Left lung (tissue), 10 donors: Measurements from ENCODE around the gene MRPS18A. TPM values are rescaled to one million over a fixed set of nuclear protein-coding genes. Genes with fewer than 3 reads are reported as not detected.

Experiments
- ATAC-seq: fragments of 200-7000 bp; cut with Tn5 transposase; one replicate; pipeline ENCODE4 v1.9.1; 2020; ENCODE audit warnings: moderate library complexity
- DNase-seq, 4 donors: peaks; one replicate each; pipeline ENCODE4 v3.0.0-alpha.2; 2013 to 2020
- H3K27ac ChIP-seq, 2 donors: fragments of 200-600 bp; sonication (generic) in 1 of 2; one replicate each; pipeline versions ENCODE4 v1.5.0 to v1.8.0; 2020 to 2021
- H3K27me3 ChIP-seq, 2 donors: fragments of 200-600 bp; sonication (generic) in 1 of 2; one replicate each; pipeline versions ENCODE4 v1.5.0 to v1.8.0; 2020 to 2021
- H3K36me3 ChIP-seq, 2 donors: fragments of 200-600 bp; sonication (generic) in 1 of 2; one replicate each; pipeline versions ENCODE4 v1.5.0 to v1.8.0; 2020 to 2021
- H3K4me1 ChIP-seq, 2 donors: fragments of 200-600 bp; one replicate each; pipeline ENCODE4 v1.8.0; 2021
- H3K4me3 ChIP-seq, 2 donors: fragments of 200-600 bp; sonication (generic) in 1 of 2; one replicate each; pipeline versions ENCODE4 v1.5.0 to v1.8.0; 2020 to 2021; ENCODE audit warnings: mild to moderate bottlenecking in 1 of 2
- H3K9me3 ChIP-seq, 2 donors: fragments of 200-600 bp; sonication (generic) in 1 of 2; one replicate each; pipeline versions ENCODE4 v1.5.0 to v1.8.0; 2020 to 2021
- CTCF ChIP-seq, 2 donors: fragments of 200-600 bp; sonication (generic) in 1 of 2; IDR thresholded peaks; one replicate each; pipeline versions ENCODE4 v1.5.0 to v1.8.0; 2021; ENCODE audit warnings: antibody characterized with exemption in 2 of 2
- intact Hi-C, 2 donors: fragments of 100-400 bp; cut with DNase I; formaldehyde crosslinking; loops; one replicate each; pipeline versions ENCODE4 v1.11.2 to v1.14.2; 2022
- polyA plus RNA-seq, 6 donors: library from polyadenylated mRNA; unstranded; fragments of 120-200 nt; gene quantifications; one replicate each; pipeline ENCODE4 v1.2.1, GENCODE V29; 2013; ENCODE audit not compliant: insufficient read length in 6 of 6
- total RNA-seq, 2 donors: library from RNA; stranded (reverse); fragmentation: NEBNext Ultra II Directional; extraction: Animal tissue kit (Norgen Biotek cat#: 25700); gene quantifications; one replicate each; pipeline ENCODE4 v1.2.1, GENCODE V29; 2021
- donor health status: DM: no; HTN: yes; CAD: no.
- donor health status: DM: no; HTN: no; CAD: no.

The MRPS18A gene
- total and polyA plus RNA-seq, 8 donors, result 27.0 to 45.0 (median 38.0) TPM

- Histone ChIP-seq H3K9me3 (no peaks in the 10 kb centered on the region), H3K27ac (no peak overlapping the region), H3K4me1 (peaks cover 9 to 16% of the 10 kb centered on the region in 2 donors), H3K27me3 (no peaks in the 10 kb centered on the region), H3K36me3 (peaks cover 0 to 96% of the 10 kb centered on the region in 2 donors), H3K4me3 (no peak overlapping the region)
- ATAC-seq, result no peak
- no peak for DNase-seq
- no peak for TF ChIP-seq CTCF (IDR thresholded peaks at IDR 0.05)
- intact Hi-C loops, result no loop called here
These were observed 12.7 kb downstream of the MRPS18A start for GRCh38 chr6:43674921-43675320.

GRCh38 chr6:43674291-43674690 lies 13.3 kb downstream of the MRPS18A start:
- Histone ChIP-seq H3K9me3 (no peaks in the 10 kb centered on the region), H3K36me3 (peaks cover 0 to 90% of the 10 kb centered on the region in 2 donors), H3K27ac (no peak overlapping the region), H3K4me3 (no peak overlapping the region), H3K4me1 (peaks cover 9 to 16% of the 10 kb centered on the region in 2 donors), H3K27me3 (no peaks in the 10 kb centered on the region)
- no peak for DNase-seq
- intact Hi-C loops, result no loop called here
- TF ChIP-seq CTCF (IDR thresholded peaks at IDR 0.05), result no peak
- ATAC-seq, result no peak

- ATAC-seq, result peak; percentile 26
- H3K27ac ChIP-seq, result peak overlapping the region in 1 of 2 donors; percentile 3
These were observed 14.0 kb downstream of the MRPS18A start for GRCh38 chr6:43673444-43674084.

GRCh38 chr6:43671801-43672690 lies 15.5 kb downstream of the MRPS18A start:
- Histone ChIP-seq H3K27me3 (no peaks in the 10 kb centered on the region), H3K36me3 (peaks cover 0 to 67% of the 10 kb centered on the region in 2 donors), H3K4me1 (peaks cover 27 to 38% of the 10 kb centered on the region in 2 donors), H3K9me3 (no peaks in the 10 kb centered on the region), H3K4me3 (no peak overlapping the region), H3K27ac (peak overlapping the region in 1 of 2 donors; percentile 48)
- peak in 2 of 4 donors; percentile 25 to 40 for DNase-seq
- no peak for TF ChIP-seq CTCF (IDR thresholded peaks at IDR 0.05)
- intact Hi-C loops, result no loop called here
- ATAC-seq, result no peak

More at GRCh38 chr6:43673444-43674084, 14.0 kb downstream of the MRPS18A start:
- TF ChIP-seq CTCF (IDR thresholded peaks at IDR 0.05), result no peak
- peak in 2 of 4 donors; percentile 96 to 97 for DNase-seq
- Histone ChIP-seq H3K9me3 (no peaks in the 10 kb centered on the region), H3K4me1 (peaks cover 14 to 23% of the 10 kb centered on the region in 2 donors), H3K4me3 (no peak overlapping the region), H3K27me3 (no peaks in the 10 kb centered on the region), H3K36me3 (peaks cover 0 to 82% of the 10 kb centered on the region in 2 donors)
- intact Hi-C loops, result no loop called here
